ENCODE measurements around the gene WDR91. TPM values are rescaled to one million over a fixed set of nuclear protein-coding genes. Genes with fewer than 3 reads are reported as not detected.

Gene WDR91
- total RNA-seq, 1 experiment from 2014 or later, result 14.6 TPM

DNA sequence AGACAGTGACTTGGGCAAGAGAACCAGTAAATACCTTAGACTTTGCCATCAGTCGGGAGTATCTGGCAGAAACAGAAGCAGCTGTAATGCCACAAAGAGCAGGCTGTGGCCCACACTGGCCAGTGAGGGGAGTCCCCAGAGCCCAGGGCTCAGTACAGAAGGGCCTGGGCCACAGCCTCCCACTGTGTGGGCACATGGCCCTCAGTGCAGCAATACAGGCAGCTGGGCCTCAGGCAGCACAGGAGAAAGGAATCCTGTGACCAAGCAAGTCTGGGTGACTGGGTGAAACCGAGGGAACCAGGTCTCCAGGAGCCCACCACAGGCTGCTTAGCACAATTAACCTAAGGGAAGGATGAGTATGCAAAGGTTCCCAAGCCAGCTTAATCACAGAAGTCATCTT is 14.0 kb downstream of the WDR91 start:
- no peaks in the 10 kb centered on the region for H3K27me3 ChIP-seq
- peaks cover 16% of the 10 kb centered on the region for H3K36me3 ChIP-seq
- no peak overlapping the region for H3K4me3 ChIP-seq
- H3K9me3 ChIP-seq (replicated peaks), result no peaks in the 10 kb centered on the region
- peaks cover 17% of the 10 kb centered on the region for H3K4me1 ChIP-seq
- H3K27ac ChIP-seq, result no peak overlapping the region
- no peak for DNase-seq

GRCh38 chr7:135195968-135196629 is 15.2 kb downstream of the WDR91 start:
- Histone ChIP-seq H3K9me3 (replicated peaks) (no peaks in the 10 kb centered on the region), H3K27me3 (no peaks in the 10 kb centered on the region), H3K27ac (no peak overlapping the region), H3K36me3 (peaks cover 14% of the 10 kb centered on the region), H3K4me1 (peaks cover 10% of the 10 kb centered on the region), H3K4me3 (no peak overlapping the region)
- DNase-seq, result no peak

GRCh38 chr7:135195156-135195555 is 16.2 kb downstream of the WDR91 start:
- Histone ChIP-seq H3K27me3 (no peaks in the 10 kb centered on the region), H3K27ac (no peak overlapping the region), H3K36me3 (peaks cover 13% of the 10 kb centered on the region), H3K4me1 (peaks cover 1% of the 10 kb centered on the region; the same call in 1 of the 2 replicates), H3K9me3 (replicated peaks) (no peaks in the 10 kb centered on the region), H3K4me3 (no peak overlapping the region)
- DNase-seq, result no peak

DNA sequence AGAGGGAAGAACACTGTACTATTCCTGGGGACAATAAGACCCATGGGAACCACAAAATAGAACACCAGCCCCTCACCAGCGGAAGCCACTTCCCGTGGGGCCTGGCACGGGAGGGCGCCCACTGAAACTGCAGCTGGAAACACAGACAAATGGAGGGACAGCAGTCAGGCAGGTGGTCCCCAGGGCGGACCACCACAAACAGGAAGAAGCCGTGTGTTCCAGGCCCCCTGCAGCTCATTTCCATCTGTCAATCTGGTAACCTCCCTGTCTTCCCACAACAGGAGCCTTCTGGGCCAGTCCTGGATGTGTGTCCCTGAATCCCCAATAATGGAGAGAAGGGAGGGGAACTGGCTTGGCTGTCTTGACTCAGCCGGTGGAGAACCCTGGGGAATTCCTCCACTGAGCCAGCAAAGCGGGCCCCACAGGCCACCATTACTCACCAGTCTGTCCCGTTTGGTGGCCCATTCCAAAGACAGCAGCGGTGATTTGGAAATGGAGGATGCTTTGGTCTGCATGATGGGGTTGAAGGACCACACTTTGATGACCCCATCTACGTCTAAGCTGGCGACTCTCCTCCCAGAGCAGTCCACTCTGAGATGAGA is 16.7 kb downstream of the WDR91 start:
- 0 out of 2 replicates have a peak overlapping the region, but pooled peaks have one; percentile 22 for H3K27ac ChIP-seq
- no peaks in the 10 kb centered on the region for H3K27me3 ChIP-seq
- no peaks in the 10 kb centered on the region for H3K9me3 ChIP-seq (replicated peaks)
- H3K4me3 ChIP-seq, result no peak overlapping the region
- no peaks in the 10 kb centered on the region for H3K4me1 ChIP-seq
- H3K36me3 ChIP-seq, result peaks cover 8% of the 10 kb centered on the region
- no peak for DNase-seq

- no peaks in the 10 kb centered on the region for H3K9me3 ChIP-seq (replicated peaks)
- DNase-seq, result peak; percentile 34 to 44
- no peak overlapping the region for H3K4me3 ChIP-seq
- H3K36me3 ChIP-seq, result peaks cover 3% of the 10 kb centered on the region
- peak overlapping the region; percentile 22 for H3K27ac ChIP-seq
- H3K27me3 ChIP-seq, result no peaks in the 10 kb centered on the region
- H3K4me1 ChIP-seq, result no peaks in the 10 kb centered on the region
Observed at GRCh38 chr7:135193615-135194081, 17.7 kb downstream of the WDR91 start.

DNA sequence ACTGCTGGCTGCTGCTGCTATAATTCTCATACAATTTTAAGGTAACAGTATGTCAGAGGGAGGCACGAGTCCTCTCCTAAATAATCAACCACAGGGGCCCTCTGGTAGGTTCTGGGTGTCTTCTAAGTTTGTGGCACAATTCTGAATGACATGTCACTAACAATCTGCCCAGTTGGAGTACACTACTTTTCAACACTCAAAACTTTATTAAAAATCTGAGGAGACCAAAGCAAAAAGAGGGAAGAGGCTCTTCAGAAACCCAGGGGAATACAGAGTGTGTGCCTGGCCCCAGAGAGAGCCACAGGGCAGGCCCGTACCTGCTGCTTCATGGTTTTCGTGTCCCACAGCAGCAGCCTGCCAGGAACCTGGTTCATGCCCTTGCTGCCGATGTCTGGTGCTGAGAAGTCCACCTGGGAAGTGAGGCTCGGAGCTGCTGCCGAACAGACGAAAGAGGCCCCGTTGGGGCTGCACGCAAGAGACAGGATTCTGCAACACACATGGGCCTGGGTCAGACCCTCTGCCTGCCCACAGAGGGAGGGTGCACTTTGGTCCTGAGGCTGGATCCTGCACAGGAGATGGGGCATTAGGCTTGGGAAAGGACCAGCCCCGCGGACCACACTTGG is 18.3 kb downstream of the WDR91 start:
- H3K9me3 ChIP-seq (replicated peaks), result no peaks in the 10 kb centered on the region
- no peak overlapping the region for H3K4me3 ChIP-seq
- no peak for DNase-seq
- no peaks in the 10 kb centered on the region for H3K4me1 ChIP-seq
- peaks cover 3% of the 10 kb centered on the region for H3K36me3 ChIP-seq
- no peaks in the 10 kb centered on the region for H3K27me3 ChIP-seq
- peak overlapping the region; percentile 1; the same call in 1 of the 2 replicates for H3K27ac ChIP-seq

- Histone ChIP-seq H3K9me3 (replicated peaks) (no peaks in the 10 kb centered on the region), H3K36me3 (peaks cover 8% of the 10 kb centered on the region)
- no peak for DNase-seq
Observed at GRCh38 chr7:135190703-135191102, 20.6 kb downstream of the WDR91 start.

DNA sequence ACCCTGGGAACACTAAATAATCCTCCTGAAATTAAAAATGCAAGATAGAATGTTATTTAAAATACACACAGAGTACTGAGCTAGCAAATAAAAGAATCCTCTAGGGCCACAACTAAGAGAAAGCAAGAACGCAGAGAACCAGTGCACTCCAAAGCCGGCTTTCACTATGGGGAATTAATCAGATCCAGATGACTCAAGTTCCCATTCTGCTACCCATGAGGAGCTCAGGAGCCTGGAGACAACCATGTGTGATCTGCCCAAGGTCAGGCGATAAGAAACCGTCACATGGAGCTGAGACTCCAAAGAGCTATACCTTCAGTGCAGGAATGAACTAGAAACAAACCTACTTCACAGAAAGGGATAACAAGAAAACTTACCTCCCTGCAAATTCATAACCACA is 21.4 kb downstream of the WDR91 start:
- no peak overlapping the region for H3K27ac ChIP-seq
- no peak for DNase-seq
- H3K4me1 ChIP-seq, result no peaks in the 10 kb centered on the region
- H3K36me3 ChIP-seq, result peaks cover 7% of the 10 kb centered on the region
- no peaks in the 10 kb centered on the region for H3K9me3 ChIP-seq (replicated peaks)
- H3K4me3 ChIP-seq, result no peak overlapping the region
- H3K27me3 ChIP-seq, result no peaks in the 10 kb centered on the region

More at GRCh38 chr7:135190703-135191102, 20.6 kb downstream of the WDR91 start:
- Histone ChIP-seq H3K27ac (no peak overlapping the region), H3K27me3 (no peaks in the 10 kb centered on the region), H3K4me3 (no peak overlapping the region), H3K4me1 (no peaks in the 10 kb centered on the region)

DNA sequence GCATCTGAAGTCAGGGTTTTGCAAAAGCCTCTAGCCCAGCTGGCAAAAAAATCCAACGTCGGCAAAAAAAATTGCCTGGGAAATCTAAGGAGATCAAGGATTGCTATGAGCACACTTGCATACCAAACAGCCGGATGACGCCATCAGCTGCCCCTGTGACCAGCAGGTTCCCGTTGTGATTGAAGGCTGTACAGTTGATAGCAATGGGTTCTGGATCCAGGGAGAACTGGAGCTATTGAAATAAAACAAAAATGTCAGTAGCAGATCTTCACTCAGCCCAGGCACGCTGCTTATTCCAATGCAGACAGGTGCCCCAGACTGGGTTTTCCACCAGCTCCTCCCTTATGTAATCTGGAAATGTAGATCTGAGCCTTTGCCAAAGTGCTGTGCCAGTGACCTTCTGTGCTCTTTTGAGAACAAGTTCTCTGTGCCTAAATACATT is 22.1 kb downstream of the WDR91 start:
- Histone ChIP-seq H3K4me3 (no peak overlapping the region), H3K9me3 (replicated peaks) (no peaks in the 10 kb centered on the region), H3K36me3 (peaks cover 7% of the 10 kb centered on the region), H3K4me1 (no peaks in the 10 kb centered on the region), H3K27me3 (no peaks in the 10 kb centered on the region), H3K27ac (no peak overlapping the region)
- no peak for DNase-seq

DNA sequence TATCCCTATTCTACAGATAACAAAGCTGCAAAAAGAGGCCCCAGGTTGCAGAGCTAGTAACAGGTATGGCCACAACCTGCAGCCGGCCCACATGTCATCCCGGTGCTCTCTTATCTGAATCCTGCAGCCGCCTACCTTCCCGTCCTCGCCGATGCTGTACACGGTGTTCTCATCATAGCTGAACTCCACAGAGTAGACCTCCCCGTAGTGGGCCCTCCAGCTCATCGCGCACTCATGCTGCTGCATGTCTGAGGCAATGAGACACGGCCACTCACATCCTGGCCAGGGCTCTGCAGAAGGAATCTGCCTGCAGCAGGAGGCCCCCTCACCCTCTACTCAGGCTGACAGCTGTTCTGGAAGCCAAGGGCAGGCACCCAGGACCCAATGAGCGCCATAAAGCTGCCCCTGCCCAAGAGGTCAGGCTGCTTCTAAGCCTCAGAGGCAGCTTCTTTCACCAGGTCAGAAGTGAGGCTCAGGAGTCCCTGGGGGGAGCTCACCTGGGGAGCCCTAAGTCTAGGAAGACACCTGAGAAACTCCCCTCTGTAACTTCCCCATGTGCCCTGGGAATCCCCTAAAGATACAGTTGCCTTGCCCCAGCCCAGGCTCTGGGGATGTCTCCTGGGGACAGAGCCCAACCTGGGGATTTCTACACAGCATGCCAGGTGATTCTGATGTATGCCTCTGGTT is 22.9 kb downstream of the WDR91 start:
- H3K4me1 ChIP-seq, result no peaks in the 10 kb centered on the region
- peaks cover 7% of the 10 kb centered on the region for H3K36me3 ChIP-seq

GRCh38 chr7:135186841-135187253 is 24.5 kb downstream of the WDR91 start:
- no peaks in the 10 kb centered on the region for H3K4me1 ChIP-seq
- no peak for DNase-seq
- H3K9me3 ChIP-seq (replicated peaks), result no peaks in the 10 kb centered on the region

More for the DNA sequence above, 22.9 kb downstream of the WDR91 start:
- DNase-seq, result no peak
- H3K27me3 ChIP-seq, result no peaks in the 10 kb centered on the region
- H3K27ac ChIP-seq, result no peak overlapping the region
- no peaks in the 10 kb centered on the region for H3K9me3 ChIP-seq (replicated peaks)
- H3K4me3 ChIP-seq, result no peak overlapping the region

GRCh38 chr7:135186261-135186540 is 25.1 kb downstream of the WDR91 start:
- no peaks in the 10 kb centered on the region for H3K4me1 ChIP-seq
- no peak overlapping the region for H3K27ac ChIP-seq
- H3K36me3 ChIP-seq, result peaks cover 7% of the 10 kb centered on the region
- H3K4me3 ChIP-seq, result no peak overlapping the region
- DNase-seq, result no peak
- H3K27me3 ChIP-seq, result no peaks in the 10 kb centered on the region
- peaks cover 6% of the 10 kb centered on the region for H3K9me3 ChIP-seq (replicated peaks)

More at GRCh38 chr7:135186841-135187253, 24.5 kb downstream of the WDR91 start:
- Histone ChIP-seq H3K27me3 (no peaks in the 10 kb centered on the region), H3K27ac (no peak overlapping the region), H3K4me3 (no peak overlapping the region), H3K36me3 (peaks cover 7% of the 10 kb centered on the region)

GRCh38 chr7:135185471-135186260 is 25.7 kb downstream of the WDR91 start:
- no peak overlapping the region for H3K27ac ChIP-seq
- DNase-seq, result no peak
- H3K4me3 ChIP-seq, result no peak overlapping the region
- H3K36me3 ChIP-seq, result peaks cover 7% of the 10 kb centered on the region
- no peaks in the 10 kb centered on the region for H3K27me3 ChIP-seq
- peaks cover 11% of the 10 kb centered on the region for H3K9me3 ChIP-seq (replicated peaks)
- no peaks in the 10 kb centered on the region for H3K4me1 ChIP-seq

GRCh38 chr7:135184254-135184841 is 27.0 kb downstream of the WDR91 start:
- Histone ChIP-seq H3K36me3 (peaks cover 7% of the 10 kb centered on the region), H3K9me3 (replicated peaks) (peaks cover 15% of the 10 kb centered on the region), H3K27ac (no peak overlapping the region), H3K27me3 (no peaks in the 10 kb centered on the region), H3K4me3 (no peak overlapping the region), H3K4me1 (peaks cover 7% of the 10 kb centered on the region)
- no peak for DNase-seq
